GM23338 (cell line): ENCODE data around the gene C6orf89. TPM values are rescaled to one million over a fixed set of nuclear protein-coding genes. Genes with fewer than 3 reads are reported as not detected.

Experiments used
- ATAC-seq: fragments of 200-7000 bp; cut with Tn5 transposase; 3 replicates; pipeline ENCODE4 v1.9.1; 2020
- DNase-seq: peaks from one replicate; pipeline ENCODE4 v3.0.0-alpha.2; 2015; ENCODE audit warnings: low spot score
- H2AFZ ChIP-seq: fragments of 200-600 bp; sonication (generic); 2 replicates; pipeline ENCODE4 v1.8.0; 2016; ENCODE audit warnings: antibody characterized with exemption, mild to moderate bottlenecking, moderate library complexity
- H3F3A ChIP-seq: fragments of 200-600 bp; sonication (generic); replicated peaks from 2 replicates; pipeline ENCODE4 v1.8.0; 2017; ENCODE audit warnings: antibody characterized with exemption, mixed run types, low read depth
- H3K27ac ChIP-seq: fragments of 200-600 bp; sonication (generic); 2 replicates; pipeline ENCODE4 v1.6.1; 2016; ENCODE audit warnings: low read depth
- H3K27me3 ChIP-seq: fragments of 200-600 bp; sonication (generic); 2 replicates; pipeline ENCODE4 v1.8.0; 2016; ENCODE audit warnings: mild to moderate bottlenecking, mixed run types, moderate library complexity; ENCODE audit not compliant: insufficient read depth
- H3K36me3 ChIP-seq: fragments of 200-600 bp; sonication (generic); 2 replicates; pipeline ENCODE4 v1.8.0; 2016; ENCODE audit warnings: mild to moderate bottlenecking; ENCODE audit not compliant: insufficient read depth
- H3K4me1 ChIP-seq: fragments of 200-600 bp; sonication (generic); 2 replicates; pipeline ENCODE4 v1.8.0; 2016; ENCODE audit warnings: mild to moderate bottlenecking, moderate library complexity; ENCODE audit not compliant: insufficient read depth
- H3K4me2 ChIP-seq: fragments of 200-600 bp; sonication (generic); 2 replicates; pipeline ENCODE4 v1.7.1; 2017; ENCODE audit warnings: mixed run types
- H3K4me3 ChIP-seq: fragments of 200-600 bp; sonication (generic); 2 replicates; pipeline ENCODE4 v1.6.1; 2016; ENCODE audit warnings: mixed run types
- H3K79me2 ChIP-seq: fragments of 200-600 bp; sonication (generic); replicated peaks from 2 replicates; pipeline ENCODE4 v1.8.0; 2017; ENCODE audit warnings: mild to moderate bottlenecking; ENCODE audit not compliant: insufficient read depth
- H3K9me2 ChIP-seq: fragments of 200-600 bp; sonication (generic); 2 replicates; pipeline ENCODE4 v1.8.0; 2017; ENCODE audit not compliant: insufficient read depth
- H4K20me1 ChIP-seq: fragments of 200-600 bp; sonication (generic); replicated peaks from 2 replicates; pipeline ENCODE4 v1.8.0; 2017; ENCODE audit warnings: mild to moderate bottlenecking; ENCODE audit not compliant: insufficient read depth
- H3K27ac Mint-ChIP-seq: 2 replicates; pipeline ENCODE4 v1.8.0; 2020; ENCODE audit warnings: inconsistent platforms, mild to moderate bottlenecking, moderate library complexity, mixed read lengths
- H3K27me3 Mint-ChIP-seq: 3 replicates; pipeline ENCODE4 v1.8.0; 2022; ENCODE audit warnings: low read depth, mild to moderate bottlenecking, moderate library complexity, mixed read lengths, inconsistent platforms; ENCODE audit not compliant: insufficient read depth, poor library complexity
- H3K36me3 Mint-ChIP-seq: 3 replicates; pipeline ENCODE4 v1.8.0; 2021; ENCODE audit warnings: low read depth, mild to moderate bottlenecking, inconsistent platforms, moderate library complexity, mixed read lengths
- H3K4me1 Mint-ChIP-seq: 3 replicates; pipeline ENCODE4 v1.8.0; 2020; ENCODE audit warnings: mild to moderate bottlenecking, inconsistent platforms, mixed read lengths
- H3K4me3 Mint-ChIP-seq: 3 replicates; pipeline ENCODE4 v1.8.0; 2021; ENCODE audit warnings: moderate library complexity, mild to moderate bottlenecking, inconsistent platforms, mixed read lengths
- H3K9me3 Mint-ChIP-seq: 3 replicates; pipeline ENCODE4 v1.8.0; 2020; ENCODE audit warnings: moderate library complexity, mild to moderate bottlenecking, inconsistent platforms, mixed read lengths
- CTCF ChIP-seq, 2 experiments: fragments of 200-600 bp in 1 of 2; sonication (generic) in 1 of 2; conservative IDR thresholded peaks; 2 replicates each; pipeline versions ENCODE4 v1.5.1 to v1.6.1; 2016 to 2017; ENCODE audit warnings: antibody characterized with exemption in 2 of 2, low read depth in 2 of 2, mild to moderate bottlenecking in 2 of 2, moderate library complexity in 1 of 2
- ETS1 ChIP-seq: IDR thresholded peaks from 2 replicates; pipeline ENCODE4 v1.6.1; 2016; ENCODE audit warnings: antibody characterized with exemption
- EZH2 ChIP-seq: fragments of 200-600 bp; sonication (generic); IDR thresholded peaks from one replicate; pipeline ENCODE4 v1.8.0; 2017; ENCODE audit warnings: antibody characterized with exemption, mild to moderate bottlenecking, low read depth; ENCODE audit not compliant: unreplicated experiment
- EZH2phosphoT487 ChIP-seq: fragments of 200-600 bp; sonication (generic); IDR thresholded peaks from one replicate; pipeline ENCODE4 v1.8.1; 2018; ENCODE audit warnings: antibody characterized with exemption; ENCODE audit not compliant: unreplicated experiment
- JUNB ChIP-seq: IDR thresholded peaks from one replicate; pipeline ENCODE4 v1.6.1; 2016; ENCODE audit warnings: antibody characterized with exemption; ENCODE audit not compliant: unreplicated experiment
- NANOG ChIP-seq: IDR thresholded peaks from 2 replicates; pipeline ENCODE4 v1.6.1; 2016; ENCODE audit warnings: antibody characterized with exemption, borderline replicate concordance
- POLR2AphosphoS5 ChIP-seq: IDR thresholded peaks from 2 replicates; pipeline ENCODE4 v1.6.1; 2016; ENCODE audit warnings: antibody characterized with exemption, low read depth
- REST ChIP-seq: IDR thresholded peaks from one replicate; pipeline ENCODE4 v1.6.1; 2018; ENCODE audit warnings: antibody characterized with exemption; ENCODE audit not compliant: unreplicated experiment
- STAT1 ChIP-seq: IDR thresholded peaks from one replicate; pipeline ENCODE4 v1.6.1; 2016; ENCODE audit warnings: antibody characterized with exemption; ENCODE audit not compliant: unreplicated experiment
- ZNF114 ChIP-seq: fragments of 250-450 bp; sonication (Bioruptor Pico); IDR thresholded peaks from 2 replicates; pipeline ENCODE4 v1.5.0; 2020; ENCODE audit warnings: mild to moderate bottlenecking, moderate library complexity
- ZNF331 ChIP-seq: fragments of 250-450 bp; sonication (Bioruptor Pico); IDR thresholded peaks from 2 replicates; pipeline ENCODE4 v1.5.0; 2020; ENCODE audit warnings: low read depth, mild to moderate bottlenecking, moderate library complexity
- ZNF462 ChIP-seq: fragments of 250-450 bp; sonication (Bioruptor Pico); IDR thresholded peaks from 2 replicates; pipeline ENCODE4 v1.5.0; 2020; ENCODE audit warnings: mild to moderate bottlenecking, moderate library complexity
- polyA plus RNA-seq: library from polyadenylated mRNA; unstranded; fragments of >200 nt; fragmentation: Nextera tagmentation; extraction: Ambion mirVana; gene quantifications from 2 replicates; pipeline ENCODE4 v1.2.1, GENCODE V29; 2016
- total RNA-seq: library from RNA; depleted of rRNA; stranded (reverse); fragments of >200 nt; shearing (Covaris generic); gene quantifications from 2 replicates; pipeline ENCODE4 v1.2.3, GENCODE V29; 2014

C6orf89 gene
- total and polyA plus RNA-seq, 2 experiments from 2014 or later = 3.7 to 7.9 TPM

- DNase-seq (no peak), ATAC-seq (no peak)
- Histone ChIP-seq H4K20me1 (peaks cover 10% of the 10 kb centered on the region; the same call in 1 of the 2 replicates), H3K4me1 (peaks cover 18% of the 10 kb centered on the region), H3K9me2 (no peaks in the 10 kb centered on the region), H3K79me2 (no peaks in the 10 kb centered on the region), H3K27ac (no peak overlapping the region), H3K27me3 (peaks cover 2% of the 10 kb centered on the region; the same call in 1 of the 2 replicates), H3F3A (peaks cover 17% of the 10 kb centered on the region), H3K4me2 (no peak overlapping the region), H3K4me3 (no peak overlapping the region), H2AFZ (no peak overlapping the region), H3K36me3 (no peaks in the 10 kb centered on the region; the same call in 1 of the 2 replicates)
- Mint-ChIP-seq H3K27ac (no peak overlapping the region), H3K4me3 (no peak overlapping the region), H3K4me1 (peaks cover 34% of the 10 kb centered on the region), H3K36me3 (no peaks in the 10 kb centered on the region), H3K27me3 (peaks cover 13% of the 10 kb centered on the region), H3K9me3 (no peaks in the 10 kb centered on the region; the same call in 2 of the 3 replicates)
- no peak for TF ChIP-seq NANOG
- TF ChIP-seq STAT1 = no peak
- no peak for TF ChIP-seq ZNF114 (CRISPR knock-in tag)
- TF ChIP-seq POLR2AphosphoS5 = no peak
- TF ChIP-seq REST = no peak
- TF ChIP-seq EZH2 = no peak
- TF ChIP-seq ETS1 = no peak
- TF ChIP-seq ZNF331 (CRISPR knock-in tag) = no peak
- no peak for TF ChIP-seq EZH2phosphoT487
- TF ChIP-seq JUNB = no peak
- TF ChIP-seq CTCF (conservative IDR thresholded peaks at IDR 0.05; ENCODE audit: low read depth in 2 of 2) = no peak
- no peak for TF ChIP-seq ZNF462 (CRISPR knock-in tag)
Measured at GRCh38 chr6:36847152-36847551, 38.6 kb upstream of the C6orf89 start.
